HG03378 (cell line): Measurements from ENCODE around the gene SPATS2L.

ENCODE experiments used
- ATAC-seq: cut with Tn5 transposase; IDR thresholded peaks from one replicate; pipeline ENCODE4 v1.9.1; 2021; ENCODE audit warnings: mild to moderate bottlenecking, moderate library complexity; ENCODE audit not compliant: unreplicated experiment

The SPATS2L gene

GRCh38 chr2:200461846-200462710 is 155.6 kb downstream of the SPATS2L start:
- no peak for ATAC-seq

GRCh38 chr2:200463452-200463851 is 157.0 kb downstream of the SPATS2L start:
- ATAC-seq: no peak

GRCh38 chr2:200466425-200467418 is 160.2 kb downstream of the SPATS2L start:
- ATAC-seq: no peak

- no peak for ATAC-seq
These were observed 161.6 kb downstream of the SPATS2L start for GRCh38 chr2:200467806-200468681.

- ATAC-seq: no peak
These were observed 163.3 kb downstream of the SPATS2L start for GRCh38 chr2:200469708-200470211.

- no peak for ATAC-seq
These were observed 163.7 kb downstream of the SPATS2L start for GRCh38 chr2:200470230-200470629.

- ATAC-seq: peak; percentile 93
These were observed 164.9 kb downstream of the SPATS2L start for GRCh38 chr2:200471324-200471848.

- ATAC-seq: peak; percentile 5
These were observed 165.6 kb downstream of the SPATS2L start for GRCh38 chr2:200471928-200472645.

- no peak for ATAC-seq
These were observed 166.5 kb downstream of the SPATS2L start for GRCh38 chr2:200472853-200473464.

- no peak for ATAC-seq
These were observed 169.3 kb downstream of the SPATS2L start for GRCh38 chr2:200475795-200476194.

GRCh38 chr2:200476836-200477235 is 170.3 kb downstream of the SPATS2L start:
- no peak for ATAC-seq

GRCh38 chr2:200477667-200478131 is 171.2 kb downstream of the SPATS2L start:
- ATAC-seq: no peak

- no peak for ATAC-seq
These were observed 173.3 kb downstream of the SPATS2L start for GRCh38 chr2:200479692-200480265.

- ATAC-seq: peak; percentile 71
These were observed 175.7 kb downstream of the SPATS2L start for GRCh38 chr2:200482194-200482593.

- ATAC-seq: peak; percentile 40
These were observed 177.3 kb downstream of the SPATS2L start for GRCh38 chr2:200483729-200484198.

- ATAC-seq: no peak
These were observed 178.4 kb downstream of the SPATS2L start for GRCh38 chr2:200484934-200485333.

GRCh38 chr2:200486529-200486928 is 180.0 kb downstream of the SPATS2L start:
- no peak for ATAC-seq

- ATAC-seq: no peak
These were observed 181.7 kb downstream of the SPATS2L start for GRCh38 chr2:200488169-200488568.
